ENCODE results near the gene DYDC1. TPM values are rescaled to one million over a fixed set of nuclear protein-coding genes. Genes with fewer than 3 reads are reported as not detected.

DYDC1 gene
- total RNA-seq, 4 donors from 2014 or later = 1.1 TPM; not detected in 3

GRCh38 chr10:80380185-80380584, 23.6 kb upstream of the DYDC1 start:
- H3K4me1 ChIP-seq = no peaks in the 10 kb centered on the region
- no peak for DNase-seq
- intact Hi-C loops (cut with DNase I) = loop anchor here (10.0 kb wide), 2 partner anchors 65 to 125 kb away; no protein-coding TSS in a partner anchor

GRCh38 chr10:80379701-80380100, 23.1 kb upstream of the DYDC1 start:
- Histone ChIP-seq H3K27me3 (no peaks in the 10 kb centered on the region), H3K9me3 (no peaks in the 10 kb centered on the region), H3K4me3 (replicated peaks in 1 of 3) (no peak overlapping the region), H3K36me3 (no peaks in the 10 kb centered on the region), H3K4me1 (no peaks in the 10 kb centered on the region), H3K27ac (no peak overlapping the region)
- TF ChIP-seq POLR2A (IDR thresholded peaks at IDR 0.05) (no peak), CTCF (IDR thresholded peaks at IDR 0.05) (no peak)
- intact Hi-C loops (cut with DNase I) = loop anchor here (10.0 kb wide), 2 partner anchors 65 to 125 kb away; no protein-coding TSS in a partner anchor
- WGBS, 2 donors = 72 to 79% methylated on average over 3 of the region's 3 CpGs
- DNase-seq = no peak

More at GRCh38 chr10:80380185-80380584, 23.6 kb upstream of the DYDC1 start:
- Histone ChIP-seq H3K4me3 (replicated peaks in 1 of 3) (no peak overlapping the region), H3K9me3 (no peaks in the 10 kb centered on the region), H3K27ac (no peak overlapping the region), H3K36me3 (no peaks in the 10 kb centered on the region), H3K27me3 (no peaks in the 10 kb centered on the region)
- 83 to 93% methylated on average over 4 of the region's 4 CpGs for WGBS, 2 donors
- no peak for TF ChIP-seq POLR2A (IDR thresholded peaks at IDR 0.05)
- TF ChIP-seq CTCF (IDR thresholded peaks at IDR 0.05) = no peak

- Histone ChIP-seq H3K4me3 (replicated peaks in 1 of 3) (no peak overlapping the region), H3K9me3 (no peaks in the 10 kb centered on the region), H3K36me3 (no peaks in the 10 kb centered on the region), H3K4me1 (no peaks in the 10 kb centered on the region), H3K27ac (no peak overlapping the region), H3K27me3 (no peaks in the 10 kb centered on the region)
- no peak for TF ChIP-seq POLR2A (IDR thresholded peaks at IDR 0.05)
- TF ChIP-seq CTCF (IDR thresholded peaks at IDR 0.05) = no peak
- 87 to 88% methylated on average over 2 of the region's 2 CpGs for WGBS, 2 donors
- intact Hi-C loops (cut with DNase I) = no loop called here
- no peak for DNase-seq
Observed at GRCh38 chr10:80373502-80373901, 16.9 kb upstream of the DYDC1 start.

- no peaks in the 10 kb centered on the region for H3K9me3 ChIP-seq
- no peaks in the 10 kb centered on the region for H3K36me3 ChIP-seq
- 85 to 89% methylated on average over 5 of the region's 5 CpGs for WGBS, 2 donors
- no peaks in the 10 kb centered on the region for H3K4me1 ChIP-seq
- no peak for DNase-seq
- intact Hi-C loops (cut with DNase I) = no loop called here
- no peaks in the 10 kb centered on the region for H3K27me3 ChIP-seq
- no peak overlapping the region for H3K4me3 ChIP-seq (replicated peaks in 1 of 3)
- no peak overlapping the region for H3K27ac ChIP-seq
- TF ChIP-seq POLR2A (IDR thresholded peaks at IDR 0.05) (no peak), CTCF (IDR thresholded peaks at IDR 0.05) (no peak)
Observed at GRCh38 chr10:80372675-80373074, 16.1 kb upstream of the DYDC1 start.

- WGBS, 2 donors = 78 to 82% methylated on average over 6 of the region's 6 CpGs
- Histone ChIP-seq H3K27me3 (no peaks in the 10 kb centered on the region), H3K4me3 (replicated peaks in 1 of 3) (no peak overlapping the region), H3K9me3 (no peaks in the 10 kb centered on the region), H3K36me3 (no peaks in the 10 kb centered on the region), H3K4me1 (no peaks in the 10 kb centered on the region), H3K27ac (no peak overlapping the region)
- DNase-seq = no peak
- TF ChIP-seq POLR2A (IDR thresholded peaks at IDR 0.05) (no peak), CTCF (IDR thresholded peaks at IDR 0.05) (no peak)
- intact Hi-C loops (cut with DNase I) = no loop called here
Observed at GRCh38 chr10:80371467-80371866, 14.9 kb upstream of the DYDC1 start.

Measured in thyroid gland (tissue), 4 donors.